Activated T-cell treated with anti-CD3 and anti-CD28 coated beads for 24 hours (primary cell): Measurements from ENCODE around the gene ATP4B.

Source experiments
- DNase-seq: peaks from one replicate; pipeline ENCODE4 v3.0.0-alpha.2; 2020; ENCODE audit warnings: low read depth

ATP4B gene

DNA sequence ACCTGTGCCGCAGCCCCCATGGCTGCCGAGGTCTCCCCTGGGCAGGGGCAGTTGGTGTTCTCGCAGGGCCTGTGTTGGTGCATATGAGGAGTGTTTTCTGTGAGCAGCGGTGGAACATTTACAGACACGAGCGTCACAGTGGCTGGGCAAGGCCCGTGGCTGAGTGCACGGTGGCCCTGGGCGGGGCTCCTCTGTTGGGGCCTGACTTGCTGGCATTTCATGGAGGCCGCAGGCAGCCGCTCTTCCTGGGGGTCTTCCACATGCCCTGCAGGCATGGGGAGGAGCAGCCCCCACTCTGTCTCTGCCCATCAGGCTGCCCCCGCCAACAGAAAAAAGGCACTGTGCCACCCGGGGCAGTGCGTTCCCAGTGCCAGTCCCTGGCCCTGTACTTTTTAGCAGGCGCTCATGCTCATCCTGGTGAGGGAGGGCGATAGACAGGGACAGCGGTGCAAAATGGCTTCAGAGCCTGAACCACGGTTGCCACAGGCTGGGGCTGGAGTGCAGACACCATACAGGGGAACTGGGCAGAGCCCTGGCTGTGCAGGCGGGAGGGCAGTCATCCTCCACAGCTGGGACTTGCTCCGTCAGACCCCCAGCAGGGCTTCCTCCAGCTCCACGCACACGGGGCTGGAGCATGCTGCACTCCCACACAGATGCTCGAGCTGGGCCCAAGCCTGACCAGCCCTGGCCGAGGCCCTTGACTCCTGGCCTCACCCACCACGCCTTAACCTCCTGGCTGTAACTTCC is 49.9 kb downstream of the ATP4B start:
- DNase-seq = no peak

DNA sequence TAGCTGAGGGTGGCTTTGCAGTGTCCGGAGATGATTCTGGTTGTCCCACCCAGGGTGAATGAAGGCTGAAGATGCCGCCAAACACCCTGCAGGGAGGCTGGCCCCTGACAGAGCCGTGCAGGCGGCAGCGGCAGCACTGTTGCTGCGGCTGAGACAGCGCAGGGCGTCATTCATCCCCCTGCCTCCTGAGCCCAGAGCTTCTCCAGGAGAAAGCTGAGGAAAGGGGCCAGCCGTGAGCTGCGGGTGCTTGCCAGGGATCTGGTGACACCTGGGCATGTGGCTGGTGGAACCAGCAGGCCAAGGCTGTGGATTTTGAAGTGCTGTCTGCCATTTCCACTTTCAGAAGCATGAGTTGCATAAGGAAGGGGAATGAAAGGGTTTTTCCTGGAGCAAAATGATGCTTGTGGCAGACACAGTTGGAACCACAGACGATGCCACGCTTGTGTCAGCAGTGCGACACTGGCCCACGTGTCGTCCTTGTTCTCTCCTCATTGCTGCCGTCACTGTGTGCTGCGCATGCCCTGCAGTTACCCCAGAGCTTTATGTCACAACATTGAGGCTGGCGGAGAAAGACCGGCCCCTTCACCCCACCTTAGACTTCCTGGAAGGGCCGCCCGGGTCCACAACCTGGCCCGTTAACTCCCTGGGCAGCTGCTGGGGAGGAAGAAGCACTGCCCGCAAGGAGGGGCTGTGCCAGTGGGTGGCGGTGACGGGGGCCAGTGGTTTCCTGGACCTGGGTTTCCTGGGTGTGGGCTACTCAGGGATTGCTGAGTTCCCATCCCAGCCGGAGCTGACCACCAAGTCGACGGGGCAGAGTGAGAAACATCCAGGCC is 50.7 kb downstream of the ATP4B start:
- no peak for DNase-seq

DNA sequence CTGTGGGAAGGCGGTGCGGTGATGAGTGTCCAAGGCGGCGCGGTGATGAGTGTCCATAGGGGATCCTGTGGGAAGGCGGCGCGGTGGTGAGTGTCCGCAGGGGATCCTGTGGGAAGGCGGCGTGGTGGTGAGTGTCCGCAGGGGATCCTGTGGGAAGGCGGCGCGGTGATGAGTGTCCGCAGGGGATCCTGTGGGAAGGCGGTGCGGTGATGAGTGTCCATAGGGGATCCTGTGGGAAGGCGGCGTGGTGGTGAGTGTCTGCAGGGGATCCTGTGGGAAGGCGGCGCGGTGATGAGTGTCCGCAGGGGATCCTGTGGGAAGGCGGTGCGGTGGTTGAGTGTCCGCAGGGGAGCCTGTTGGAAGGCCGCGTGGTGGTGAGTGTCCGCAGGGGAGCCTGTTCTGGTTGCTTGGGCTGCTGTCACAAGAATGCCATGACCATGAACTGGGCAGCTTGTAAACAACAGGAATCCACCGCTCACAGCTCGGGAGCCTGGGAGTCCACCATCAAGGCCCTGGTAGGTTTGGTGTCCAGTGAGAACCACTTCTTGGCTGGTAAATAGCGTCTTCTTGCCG is 52.0 kb downstream of the ATP4B start:
- no peak for DNase-seq

DNA sequence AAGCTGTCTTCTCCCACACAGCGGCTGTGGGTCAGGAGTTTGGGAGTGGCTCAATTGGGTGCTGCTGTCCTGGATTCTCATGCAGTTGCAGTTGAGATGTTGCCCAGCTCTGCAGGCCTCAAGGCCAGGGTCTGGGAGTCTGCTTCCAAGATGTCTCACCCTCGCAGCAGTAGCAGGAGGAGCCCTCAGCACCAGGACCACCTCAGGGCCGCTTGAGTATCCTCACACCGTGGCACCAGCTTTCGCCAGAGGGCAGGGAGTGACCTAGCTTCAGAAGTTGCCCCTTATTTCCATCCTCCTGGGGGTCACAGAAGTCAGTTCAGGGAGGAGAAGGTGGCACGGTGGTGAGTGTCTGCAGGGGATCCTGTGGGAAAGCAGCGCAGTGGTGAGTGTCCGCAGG is 52.5 kb downstream of the ATP4B start:
- no peak for DNase-seq

DNA sequence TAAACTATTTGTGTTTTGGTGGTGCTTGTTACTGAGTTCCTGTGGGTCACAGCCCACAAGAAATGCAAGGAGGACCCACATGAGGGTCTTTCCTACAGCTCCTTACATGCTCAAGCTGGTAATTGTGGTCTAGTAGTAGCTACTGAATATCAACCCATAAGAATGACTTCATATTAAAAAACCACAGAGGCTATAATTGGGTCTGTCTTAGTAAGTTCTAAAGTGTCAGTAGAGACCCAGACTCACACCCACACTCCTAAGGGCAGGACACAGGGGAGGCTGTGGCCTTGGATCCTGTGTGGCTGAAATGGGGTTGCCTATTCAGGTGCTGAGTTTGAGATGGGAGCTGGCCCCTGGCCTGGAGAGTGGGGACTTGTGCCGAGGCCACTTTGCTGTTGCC is 53.8 kb downstream of the ATP4B start:
- no peak for DNase-seq

DNA sequence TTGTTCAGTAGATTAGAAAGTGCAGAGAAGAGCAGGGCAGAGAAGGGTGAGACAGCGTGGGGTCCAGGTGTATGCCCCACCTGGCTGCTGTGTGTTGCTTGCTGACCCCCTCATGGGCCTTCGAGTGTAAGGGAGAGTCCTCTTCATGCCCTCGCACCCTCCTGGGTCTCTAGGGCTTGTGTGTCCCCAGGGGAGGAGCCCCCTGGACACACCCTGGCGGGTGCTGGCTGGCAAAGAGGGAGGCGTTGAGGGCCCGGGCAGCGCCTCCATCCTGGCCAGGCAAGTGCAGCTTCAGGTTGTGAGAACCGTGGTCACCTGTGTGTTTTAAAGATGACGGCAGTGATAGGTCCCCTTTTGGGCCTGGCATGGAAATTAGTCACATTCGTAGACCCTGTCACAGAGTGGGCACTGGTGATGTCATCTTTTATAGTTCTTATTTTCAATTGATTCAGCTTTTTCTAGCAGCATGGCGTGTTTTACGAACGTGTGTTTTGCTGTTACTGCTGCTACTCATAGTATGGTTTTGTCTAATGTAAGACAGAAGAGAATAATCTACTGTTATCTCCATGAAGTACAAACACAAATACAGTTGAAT is 54.8 kb downstream of the ATP4B start:
- DNase-seq = no peak

DNA sequence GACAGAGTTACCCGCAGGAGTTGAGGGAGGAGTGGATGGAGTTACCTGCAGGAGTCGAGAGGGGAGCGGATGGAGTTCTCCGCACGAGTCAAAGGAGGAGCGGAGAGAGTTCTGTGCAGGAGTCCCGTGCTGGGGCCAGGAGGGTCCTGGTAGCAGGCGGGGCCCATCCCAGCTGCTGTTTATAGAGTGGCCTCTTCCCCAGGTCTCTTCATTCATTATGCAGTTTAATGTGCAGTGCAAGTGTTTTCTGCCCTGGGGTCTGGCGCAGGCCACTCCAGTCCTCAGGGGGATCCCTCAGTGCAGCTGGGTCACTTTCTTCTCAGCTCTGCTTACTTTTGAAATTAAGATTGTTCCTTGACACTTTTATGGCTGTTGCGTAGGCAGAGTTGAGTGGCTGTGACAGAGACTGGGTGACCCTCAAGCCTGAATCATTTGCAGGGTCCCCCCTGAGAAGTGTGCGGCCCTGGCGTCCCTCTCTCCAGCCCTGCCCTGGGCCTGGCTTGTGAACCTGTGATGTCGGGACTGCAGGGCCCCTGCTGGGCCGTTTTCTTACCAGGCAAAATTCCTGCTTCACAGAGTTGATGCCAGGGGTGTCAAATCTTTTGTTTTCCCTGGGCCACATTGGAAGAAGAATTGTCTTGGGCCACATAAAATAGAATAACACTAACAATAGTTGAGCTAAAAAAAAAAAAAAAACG is 55.6 kb downstream of the ATP4B start:
- no peak for DNase-seq

DNA sequence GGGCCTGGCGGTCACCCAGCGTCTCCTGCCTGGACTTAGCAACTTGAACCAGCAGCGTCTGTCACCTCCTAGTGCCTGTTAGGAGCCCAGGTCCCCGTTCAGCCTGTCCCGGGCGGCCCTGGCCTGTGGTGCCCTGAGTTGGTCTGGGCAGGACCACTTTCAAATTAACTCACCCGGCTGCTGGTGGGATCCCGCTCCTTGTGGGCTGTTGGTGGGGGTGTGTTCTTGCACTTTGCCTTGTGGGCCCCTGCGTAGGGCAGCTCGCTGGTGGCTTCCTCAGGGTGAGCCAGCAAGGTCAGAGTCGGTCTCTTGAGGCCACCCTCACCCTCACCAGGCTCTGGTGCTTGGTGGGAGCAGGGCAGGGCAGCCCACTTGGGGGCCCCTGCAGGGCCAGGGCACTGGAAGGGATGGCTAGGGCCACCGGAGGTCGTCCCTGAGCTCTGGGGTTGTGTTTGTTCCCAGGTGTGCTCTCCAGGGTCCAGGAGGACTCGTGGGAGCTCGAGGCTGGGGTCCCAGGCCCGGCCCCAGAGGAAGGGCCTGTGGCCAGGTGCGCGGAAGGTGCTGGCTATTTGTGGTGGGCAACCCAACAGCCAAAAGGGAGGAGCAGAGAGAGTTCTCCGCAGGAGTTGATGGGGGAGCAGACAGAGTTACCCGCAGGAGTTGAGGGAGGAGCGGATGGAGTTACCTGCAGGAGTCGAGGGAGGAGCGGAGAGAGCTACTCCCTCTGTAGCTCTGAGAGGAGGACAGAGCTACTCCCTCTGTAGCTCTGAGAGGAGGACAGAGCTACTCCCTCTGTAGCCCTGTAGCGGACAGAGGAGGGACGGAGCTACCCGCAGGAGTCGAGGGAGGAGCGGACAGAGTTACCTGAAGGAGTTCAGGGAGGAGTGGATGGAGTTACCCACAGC is 56.6 kb downstream of the ATP4B start:
- no peak for DNase-seq

DNA sequence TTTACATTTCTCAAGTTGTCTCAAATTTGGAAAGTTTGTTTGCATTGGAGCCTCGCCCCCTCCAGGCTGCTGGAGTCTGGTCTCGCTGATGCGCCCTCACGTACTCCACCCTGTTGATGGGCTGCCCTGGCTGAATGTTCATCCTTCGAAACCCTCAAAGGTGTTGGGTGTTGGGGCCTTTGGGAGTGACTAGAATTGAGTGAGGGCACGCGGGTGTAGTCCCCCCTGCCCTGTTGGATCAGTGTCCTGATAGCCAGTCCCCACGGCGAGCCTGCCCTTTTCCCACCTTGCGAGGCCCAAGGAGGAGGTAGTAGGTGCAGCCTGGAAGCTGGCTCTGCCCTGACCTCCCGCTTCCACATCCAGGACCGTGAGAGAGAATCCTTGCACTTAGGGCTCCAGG is 58.6 kb downstream of the ATP4B start:
- no peak for DNase-seq
